Chondrocyte (in vitro differentiated cells): ENCODE data around the gene RMDN2. TPM values are rescaled to one million over a fixed set of nuclear protein-coding genes. Genes with fewer than 3 reads are reported as not detected.
A peak's percentile ranks its signal among the peaks of the same experiment; 100 is the strongest.
"Not testable (repeated sequence)": the region's sequence is repeated elsewhere in the genome, so short reads cannot be mapped to it uniquely, and the experiment has no call there.

Experiments
- DNase-seq: peaks from one replicate; pipeline ENCODE4 v3.0.0; 2021; ENCODE audit warnings: mixed read lengths, low spot score
- H3K27ac Mint-ChIP-seq: one replicate; pipeline ENCODE4 v1.8.0; 2021; ENCODE audit warnings: mild to moderate bottlenecking, moderate library complexity, mixed read lengths; ENCODE audit not compliant: unreplicated experiment
- H3K27me3 Mint-ChIP-seq: 2 replicates; pipeline ENCODE4 v1.8.0; 2021; ENCODE audit warnings: low read depth, mixed read lengths
- H3K36me3 Mint-ChIP-seq: 2 replicates; pipeline ENCODE4 v1.8.0; 2021; ENCODE audit warnings: low read depth, mixed read lengths
- H3K4me1 Mint-ChIP-seq: 2 replicates; pipeline ENCODE4 v1.8.0; 2021; ENCODE audit warnings: low read depth, mild to moderate bottlenecking, mixed read lengths
- H3K4me3 Mint-ChIP-seq: one replicate; pipeline ENCODE4 v1.8.0; 2021; ENCODE audit warnings: mild to moderate bottlenecking, moderate library complexity, mixed read lengths; ENCODE audit not compliant: unreplicated experiment
- H3K9me3 Mint-ChIP-seq: 2 replicates; pipeline ENCODE4 v1.8.0; 2021; ENCODE audit warnings: low read depth, mixed read lengths
- total RNA-seq: library from RNA; stranded (reverse); gene quantifications from 3 replicates; pipeline ENCODE4 v1.2.1, GENCODE V29; 2021
- TF ChIP-seq, protein P1 (sequence below): fragments of 200-600 bp; sonication (generic); IDR thresholded peaks from 2 replicates; pipeline ENCODE4 v1.5.0; 2021; ENCODE audit warnings: antibody characterized with exemption, mild to moderate bottlenecking, moderate library complexity

Gene RMDN2
- total RNA-seq, 1 donor from 2014 or later, result 8.1 TPM

DNA sequence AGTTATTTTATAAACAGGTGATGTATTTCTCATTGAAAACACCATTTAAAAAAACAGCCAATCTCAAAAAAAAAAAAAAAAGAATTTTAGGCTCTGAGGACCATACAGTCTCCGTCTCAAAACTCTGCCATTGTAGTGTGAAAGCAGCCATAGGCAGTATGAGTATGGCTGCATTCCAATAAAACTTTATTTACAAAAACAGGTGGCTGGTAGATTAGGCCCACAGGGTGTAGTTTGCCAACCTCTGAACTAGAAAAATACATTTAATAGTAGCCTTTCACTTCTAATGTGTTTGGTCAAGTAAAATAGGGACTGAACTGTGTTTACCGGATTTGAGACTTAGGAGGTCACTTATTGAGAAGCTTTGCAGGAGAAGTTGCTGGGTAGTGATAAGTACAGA lies 19.2 kb downstream of the RMDN2 start:
- no peak for DNase-seq
- no peak overlapping the region for H3K4me3 Mint-ChIP-seq
- TF ChIP-seq, protein P1, sequence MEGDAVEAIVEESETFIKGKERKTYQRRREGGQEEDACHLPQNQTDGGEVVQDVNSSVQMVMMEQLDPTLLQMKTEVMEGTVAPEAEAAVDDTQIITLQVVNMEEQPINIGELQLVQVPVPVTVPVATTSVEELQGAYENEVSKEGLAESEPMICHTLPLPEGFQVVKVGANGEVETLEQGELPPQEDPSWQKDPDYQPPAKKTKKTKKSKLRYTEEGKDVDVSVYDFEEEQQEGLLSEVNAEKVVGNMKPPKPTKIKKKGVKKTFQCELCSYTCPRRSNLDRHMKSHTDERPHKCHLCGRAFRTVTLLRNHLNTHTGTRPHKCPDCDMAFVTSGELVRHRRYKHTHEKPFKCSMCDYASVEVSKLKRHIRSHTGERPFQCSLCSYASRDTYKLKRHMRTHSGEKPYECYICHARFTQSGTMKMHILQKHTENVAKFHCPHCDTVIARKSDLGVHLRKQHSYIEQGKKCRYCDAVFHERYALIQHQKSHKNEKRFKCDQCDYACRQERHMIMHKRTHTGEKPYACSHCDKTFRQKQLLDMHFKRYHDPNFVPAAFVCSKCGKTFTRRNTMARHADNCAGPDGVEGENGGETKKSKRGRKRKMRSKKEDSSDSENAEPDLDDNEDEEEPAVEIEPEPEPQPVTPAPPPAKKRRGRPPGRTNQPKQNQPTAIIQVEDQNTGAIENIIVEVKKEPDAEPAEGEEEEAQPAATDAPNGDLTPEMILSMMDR, result no peak
- no peak overlapping the region for H3K27ac Mint-ChIP-seq
- peaks cover 18% of the 10 kb centered on the region for H3K4me1 Mint-ChIP-seq
- H3K27me3 Mint-ChIP-seq, result no peaks in the 10 kb centered on the region
- H3K36me3 Mint-ChIP-seq, result peaks cover 5% of the 10 kb centered on the region
- peaks cover 6% of the 10 kb centered on the region for H3K9me3 Mint-ChIP-seq

DNA sequence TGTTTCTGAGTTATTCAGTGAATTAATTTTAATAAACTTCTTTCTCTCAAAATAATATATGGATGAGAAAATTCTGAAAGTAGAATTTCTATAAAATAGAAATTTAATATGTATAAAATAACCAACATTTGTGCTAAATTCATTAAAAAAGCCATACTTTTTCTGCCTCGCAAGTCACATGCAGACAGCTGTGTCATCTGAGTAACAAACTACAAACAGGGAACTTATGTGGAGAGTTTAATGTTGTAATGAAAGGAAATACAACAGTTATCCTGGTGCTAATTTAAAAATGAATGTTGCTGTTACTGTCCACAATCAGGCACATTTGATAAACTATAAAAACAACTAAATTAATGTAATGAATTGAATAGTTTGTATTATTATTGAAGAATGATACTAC lies 22.2 kb downstream of the RMDN2 start:
- H3K27ac Mint-ChIP-seq, result no peak overlapping the region
- no peaks in the 10 kb centered on the region for H3K4me1 Mint-ChIP-seq
- H3K9me3 Mint-ChIP-seq, result no peaks in the 10 kb centered on the region
- no peak overlapping the region for H3K4me3 Mint-ChIP-seq
- H3K36me3 Mint-ChIP-seq, result peaks cover 7% of the 10 kb centered on the region
- no peaks in the 10 kb centered on the region for H3K27me3 Mint-ChIP-seq
- TF ChIP-seq, protein P1, result no peak
- no peak for DNase-seq

DNA sequence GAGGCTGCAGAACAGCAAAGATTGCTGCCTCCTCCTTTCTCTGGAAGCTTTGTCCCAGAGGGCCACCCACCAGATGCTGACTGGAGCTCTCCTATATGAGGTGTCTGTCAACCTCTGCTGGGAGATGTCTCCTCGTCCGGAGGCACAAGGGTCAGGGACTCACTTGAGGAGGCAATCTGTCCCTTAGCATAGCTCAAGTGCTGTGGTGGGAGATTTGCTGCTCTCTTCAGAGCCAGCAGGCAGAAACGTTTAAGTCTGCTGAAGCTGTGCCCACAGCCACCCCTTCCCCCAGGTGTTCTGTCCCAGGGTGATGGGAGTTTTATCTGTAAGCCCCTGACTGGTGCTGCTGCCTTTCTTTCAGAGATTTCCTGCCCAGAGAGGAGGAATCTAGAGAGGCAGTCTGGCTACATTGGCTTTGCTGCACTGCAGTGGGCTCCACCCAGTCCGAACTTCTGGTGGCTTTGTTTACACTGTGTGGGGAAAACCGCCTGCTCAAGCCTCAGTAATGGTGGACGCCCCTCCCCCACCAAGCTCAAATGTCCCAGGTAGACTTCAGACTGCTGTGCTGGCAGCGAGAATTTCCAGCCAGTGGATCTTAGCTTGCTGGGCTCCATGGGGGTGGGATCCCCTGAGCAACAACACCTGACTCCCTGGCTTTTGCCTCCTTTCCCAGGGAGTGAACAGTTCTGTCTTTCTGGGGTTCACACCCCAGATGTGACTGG lies 37.1 kb downstream of the RMDN2 start:
- not testable (repeated sequence) for H3K4me3 Mint-ChIP-seq, DNase-seq, H3K27me3 Mint-ChIP-seq, H3K27ac Mint-ChIP-seq, H3K4me1 Mint-ChIP-seq
- H3K9me3 Mint-ChIP-seq, result peaks cover 44% of the 10 kb centered on the region
- peaks cover 19% of the 10 kb centered on the region for H3K36me3 Mint-ChIP-seq

DNA sequence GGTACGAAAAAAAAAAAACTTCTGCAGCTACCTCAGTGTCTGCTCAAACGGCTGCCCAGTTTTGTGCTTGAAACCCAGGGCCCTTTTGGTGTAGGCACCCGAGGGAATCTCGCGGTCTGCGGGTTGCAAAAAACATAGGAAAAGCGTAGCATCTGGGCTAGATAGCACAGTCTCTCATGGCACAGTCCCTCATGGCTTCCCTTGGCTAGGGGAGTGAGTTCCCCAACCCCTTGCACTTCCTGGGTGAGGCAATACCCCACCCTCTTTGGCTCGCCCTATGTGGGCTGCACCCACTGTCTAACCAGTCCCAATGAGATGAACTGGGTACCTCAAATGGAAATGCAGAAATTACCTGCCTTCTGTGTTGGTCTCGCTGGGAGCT lies 37.6 kb downstream of the RMDN2 start:
- Mint-ChIP-seq H3K9me3 (peaks cover 39% of the 10 kb centered on the region), H3K36me3 (peaks cover 18% of the 10 kb centered on the region)
- H3K27me3 Mint-ChIP-seq, DNase-seq, H3K27ac Mint-ChIP-seq, H3K4me3 Mint-ChIP-seq, H3K4me1 Mint-ChIP-seq: not testable (repeated sequence)

DNA sequence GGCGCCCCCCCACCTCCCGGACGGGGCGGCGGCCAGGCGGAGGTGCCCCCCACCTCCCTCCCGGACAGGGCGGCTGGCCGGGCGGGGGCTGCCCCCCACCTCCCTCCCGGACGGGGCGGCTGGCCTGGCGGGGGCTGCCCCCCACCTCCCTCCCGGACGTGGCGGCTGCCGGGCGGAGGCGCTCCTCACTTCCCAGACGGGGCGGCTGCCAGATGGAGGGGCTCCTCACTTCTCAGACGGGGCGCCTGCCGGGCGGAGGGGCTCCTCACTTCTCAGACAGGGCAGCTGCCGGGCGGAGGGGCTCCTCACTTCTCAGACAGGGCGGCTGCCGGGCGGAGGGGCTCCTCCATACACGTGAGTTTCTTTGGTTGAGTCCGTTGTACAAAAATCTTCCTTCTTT lies 38.8 kb downstream of the RMDN2 start:
- peaks cover 28% of the 10 kb centered on the region for H3K9me3 Mint-ChIP-seq
- H3K36me3 Mint-ChIP-seq, result peaks cover 11% of the 10 kb centered on the region
- not testable (repeated sequence) for H3K4me3 Mint-ChIP-seq

DNA sequence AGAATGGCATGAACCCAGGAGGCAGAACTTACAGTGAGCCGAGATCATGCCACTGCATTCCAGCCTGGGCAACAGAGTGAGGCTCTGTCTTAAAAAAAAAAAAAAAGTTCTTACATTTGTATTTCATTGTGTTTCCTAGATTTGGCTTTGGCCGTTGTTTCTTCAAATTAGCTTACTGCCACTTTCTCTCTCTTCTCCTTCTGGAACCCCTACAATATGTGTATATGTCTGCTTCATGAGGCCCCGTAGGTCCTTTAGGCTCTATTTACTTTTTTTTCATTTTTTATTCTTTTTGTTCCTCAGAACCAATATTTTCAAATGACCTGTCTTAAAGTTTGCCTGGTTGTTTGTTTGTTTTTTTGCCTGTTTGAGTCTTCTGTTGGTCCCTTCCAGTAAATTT lies 41.2 kb downstream of the RMDN2 start:
- H3K27ac Mint-ChIP-seq, result no peak overlapping the region
- H3K4me3 Mint-ChIP-seq, result no peak overlapping the region
- H3K4me1 Mint-ChIP-seq, result peaks cover 3% of the 10 kb centered on the region
- H3K27me3 Mint-ChIP-seq, result peaks cover 2% of the 10 kb centered on the region
- no peaks in the 10 kb centered on the region for H3K36me3 Mint-ChIP-seq
- TF ChIP-seq, protein P1, result no peak
- no peak for DNase-seq
- H3K9me3 Mint-ChIP-seq, result peaks cover 9% of the 10 kb centered on the region

More for the DNA sequence above, 38.8 kb downstream of the RMDN2 start:
- H3K4me1 Mint-ChIP-seq, H3K27me3 Mint-ChIP-seq, H3K27ac Mint-ChIP-seq: not testable (repeated sequence)
- DNase-seq, result peak; percentile 75

DNA sequence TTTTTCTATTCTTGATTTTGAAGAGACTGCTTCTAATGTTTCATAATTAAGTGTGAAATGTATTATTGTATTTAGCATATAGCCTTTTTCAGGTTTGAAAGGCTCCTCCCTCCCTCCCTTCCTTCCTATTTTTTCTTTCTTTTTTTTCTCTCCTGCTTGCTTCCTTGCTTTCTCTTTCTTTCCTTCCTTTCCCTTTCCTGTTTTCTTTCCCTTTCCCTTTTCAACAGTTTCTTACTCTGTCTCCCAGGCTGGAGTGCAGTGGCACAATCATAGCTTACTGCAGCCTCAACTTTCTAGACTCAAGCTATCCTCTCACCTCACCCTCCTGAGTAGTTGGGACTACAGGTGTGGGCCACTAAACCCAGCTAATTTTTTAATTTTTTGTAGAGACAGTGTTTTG lies 44.6 kb downstream of the RMDN2 start:
- Mint-ChIP-seq H3K27me3 (peaks cover 2% of the 10 kb centered on the region), H3K27ac (no peak overlapping the region), H3K9me3 (peaks cover 9% of the 10 kb centered on the region), H3K4me1 (no peaks in the 10 kb centered on the region), H3K36me3 (no peaks in the 10 kb centered on the region), H3K4me3 (no peak overlapping the region)
- TF ChIP-seq, protein P1, result no peak
- DNase-seq, result no peak
